ENCODE results near the gene KLF15. TPM values are rescaled to one million over a fixed set of nuclear protein-coding genes. Genes with fewer than 3 reads are reported as not detected.

The KLF15 gene
- total and polyA plus RNA-seq, 2 of the 8 experiments (the other 6 are each of a cell fraction or from before 2014, with no cell fraction given) = 15.7 to 19.5 TPM

- Histone ChIP-seq H3K79me1 (ENCODE audit: low read depth, low read length) (no peaks in the 10 kb centered on the region), H3K18ac (ENCODE audit: extremely low read depth, low read length) (no peak overlapping the region), H2BK15ac (ENCODE audit: low read length) (no peak overlapping the region), H3K36me3 (ENCODE audit: control insufficient read depth in 2 of 4, insufficient read depth in 4 of 4, low read length in 3 of 4) (no peaks in the 10 kb centered on the region), H3K27me3 (replicated peaks in 1 of 4; ENCODE audit: control insufficient read depth in 3 of 4, extremely low read depth in 1 of 4, insufficient read depth in 3 of 4, low read length in 3 of 4) (no peaks in the 10 kb centered on the region; a peak in 1 of 7 replicates), H2AFZ (ENCODE audit: low read length) (no peak overlapping the region), H4K20me1 (replicated peaks in 1 of 2; ENCODE audit: control insufficient read depth in 1 of 2, insufficient read depth in 2 of 2, low read length in 2 of 2) (no peaks in the 10 kb centered on the region), H4K8ac (ENCODE audit: extremely low read depth, insufficient read depth, low read length) (peak overlapping the region; percentile 48; the same call in 1 of the 2 replicates), H3K56ac (replicated peaks; ENCODE audit: insufficient read length, low read depth, low read length) (no peak overlapping the region), H2BK5ac (ENCODE audit: low read depth, low read length) (no peak overlapping the region), H4K5ac (ENCODE audit: insufficient read length, low read depth, low read length) (no peak overlapping the region), H3K23me2 (ENCODE audit: low read depth, low read length) (no peaks in the 10 kb centered on the region), H3K4me1 (replicated peaks in 1 of 4; ENCODE audit: control insufficient read depth in 3 of 4, insufficient read depth in 4 of 4, low read length in 3 of 4) (peaks cover 0 to 12% (median 5%) of the 10 kb centered on the region in 4 experiments; a peak in 5 of 7 replicates), H3K4me3 (ENCODE audit: extremely low read depth in 1 of 4, insufficient read depth in 2 of 4, low read depth in 3 of 4, low read length in 4 of 4) (no peak overlapping the region), H3K14ac (ENCODE audit: insufficient read length) (no peak overlapping the region), H3K27ac (ENCODE audit: low read depth, low read length) (no peak overlapping the region), H2AK5ac (ENCODE audit: low read depth, low read length) (no peak overlapping the region), H2BK20ac (ENCODE audit: low read length) (no peak overlapping the region), H3K9ac (replicated peaks in 1 of 4; ENCODE audit: extremely low read depth in 1 of 4, low read depth in 3 of 4, low read length in 3 of 4) (no peak overlapping the region), H3K23ac (ENCODE audit: insufficient read length) (no peak overlapping the region), H3K4ac (replicated peaks; ENCODE audit: insufficient read length, low read depth, low read length) (no peak overlapping the region), H2BK120ac (replicated peaks; ENCODE audit: low read depth, low read length) (no peak overlapping the region), H3K79me2 (ENCODE audit: control insufficient read depth in 1 of 2, insufficient read depth in 2 of 2, low read length in 2 of 2) (no peaks in the 10 kb centered on the region), H4K91ac (replicated peaks; ENCODE audit: insufficient read length, low read length) (no peak overlapping the region), H2BK12ac (ENCODE audit: low read depth, low read length) (no peak overlapping the region), H3K4me2 (ENCODE audit: insufficient read depth in 1 of 2, low read depth in 2 of 2, low read length in 2 of 2) (no peak overlapping the region), H3K9me3 (ENCODE audit: insufficient read depth in 2 of 2, low read depth in 1 of 2, low read length in 1 of 2) (peaks cover 0 to 6% of the 10 kb centered on the region in 2 experiments; a peak in 1 of 4 replicates)
- ChIA-PET CTCF (ENCODE audit: partially characterized antibody) (interaction anchor here (0.8 to 1.5 kb wide), 3 partner anchors 28 to 46 kb away, joined by 3 read pairs; no protein-coding TSS in a partner anchor), POLR2A (ENCODE audit: partially characterized antibody) (interaction anchor here (0.7 to 1.2 kb wide), 2 partner anchors 42 to 46 kb away, joined by 3 read pairs; no protein-coding TSS in a partner anchor)
- FAIRE-seq = no peak
- WGBS, 2 experiments (ENCODE audit: extremely low coverage in 1 of 2, insufficient coverage in 1 of 2, insufficient read length in 1 of 2, insufficient replicate concordance in 2 of 2, low coverage in 1 of 2, low lambda C conversion rate in 2 of 2, missing lambda C conversion rate in 1 of 2) = 88% methylated on average over 6 of the region's 6 CpGs; no CpG with 5 or more reads in 1 of the 2 experiments
- DNase-seq (ENCODE audit: low read depth in 1 of 2, low spot score in 2 of 2) = peak in 1 of 2 experiments; percentile 38
- TF ChIP-seq TCF12 (IDR thresholded peaks at IDR 0.05; ENCODE audit: low read depth, low read length) (no peak), BACH1 (IDR thresholded peaks at IDR 0.05; ENCODE audit: low read length) (no peak), RBBP5 (IDR thresholded peaks at IDR 0.05; ENCODE audit: borderline replicate concordance, low read depth, low read length) (no peak), YY1 (IDR thresholded peaks at IDR 0.05; ENCODE audit: low read depth, low read length) (no peak), SP4 (IDR thresholded peaks at IDR 0.05; ENCODE audit: low read length) (no peak), ZNF274 (IDR thresholded peaks at IDR 0.05; ENCODE audit: borderline replicate concordance, extremely low read depth, low read length) (no peak), JUND (IDR thresholded peaks at IDR 0.05; ENCODE audit: low read length) (no peak), BCL11A (IDR thresholded peaks at IDR 0.05; ENCODE audit: low read depth in 2 of 2, low read length in 2 of 2) (no peak), ATF3 (IDR thresholded peaks at IDR 0.05; ENCODE audit: insufficient read depth, low read depth, low read length) (no peak), GABPA (IDR thresholded peaks at IDR 0.05; ENCODE audit: borderline replicate concordance, insufficient read depth, low read length) (no peak), ATF2 (IDR thresholded peaks at IDR 0.05; ENCODE audit: low read length) (no peak)
Measured at GRCh38 chr3:126313580-126314304, 43.5 kb downstream of the KLF15 start.

Measured in H1 (cell line).